NCI-H1436 treated with DMSO at 0.1 percent for 48 hours (cell line): ENCODE data around the gene KISS1.
A peak's percentile ranks its signal among the peaks of the same experiment; 100 is the strongest.

ENCODE experiments used
- DNase-seq: peaks from one replicate; lab custom pipeline; 2025; lab: John Stamatoyannopoulos, UW

The KISS1 gene

GRCh38 chr1:204217648-204218000 lies 21.3 kb upstream of the KISS1 start:
- no peak for DNase-seq

- no peak for DNase-seq
Measured at GRCh38 chr1:204216880-204217647, 20.8 kb upstream of the KISS1 start.

GRCh38 chr1:204216236-204216635 lies 19.9 kb upstream of the KISS1 start:
- no peak for DNase-seq

DNA sequence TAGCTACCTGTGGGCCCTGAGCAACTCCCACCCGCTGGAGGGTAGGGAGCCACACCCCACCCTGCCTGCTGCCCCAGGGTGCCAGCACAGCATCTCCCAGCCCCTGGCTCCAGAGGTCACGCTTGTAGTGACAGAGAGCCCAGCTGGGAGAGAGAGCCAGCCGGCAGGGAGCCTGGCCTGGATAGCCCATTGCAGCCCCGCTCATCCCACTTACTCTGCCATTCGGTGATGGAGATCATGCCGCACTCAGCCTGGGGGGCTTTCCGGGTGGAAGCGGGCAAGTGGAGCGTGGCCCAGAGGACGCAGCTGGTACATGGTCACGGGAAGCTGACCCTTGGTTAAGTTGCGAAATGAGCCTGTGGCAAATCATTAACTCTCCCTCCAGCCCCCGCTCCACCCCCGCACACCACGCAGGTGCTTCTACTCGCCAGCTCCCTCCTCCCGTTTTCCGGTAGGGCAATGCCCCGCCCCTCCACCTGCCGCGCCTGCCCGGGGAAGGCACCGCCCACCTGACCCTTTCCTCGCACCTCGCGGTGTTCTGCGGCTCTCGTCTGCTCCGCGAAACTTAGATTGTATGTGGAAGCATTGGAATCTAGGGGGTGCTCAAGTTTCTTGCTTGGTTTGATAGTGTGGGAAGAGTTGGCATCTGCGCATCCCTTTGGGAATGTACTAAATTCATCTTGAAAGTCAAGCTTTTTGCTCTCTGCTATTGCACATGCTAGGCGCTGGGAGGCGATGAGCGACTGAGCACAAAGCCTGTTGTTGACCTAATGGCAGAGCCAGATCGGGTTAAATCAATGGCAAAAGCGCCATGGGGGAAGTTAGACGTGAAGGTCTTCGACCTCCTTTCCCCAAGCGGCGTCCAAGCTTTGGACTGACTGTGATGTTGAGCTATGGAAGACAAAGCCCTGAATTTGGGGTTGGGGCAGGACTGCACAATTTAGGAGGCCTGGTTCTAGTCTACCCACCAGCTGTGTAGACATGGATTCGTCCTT lies 17.7 kb upstream of the KISS1 start, which contains the start of gene GOLT1A:
Gene GOLT1A, minus strand, starts transcription at position 321 of the 995 bp plus-strand sequence. Its CDS starts 82 bp downstream, at position 239.
- no peak for DNase-seq

DNA sequence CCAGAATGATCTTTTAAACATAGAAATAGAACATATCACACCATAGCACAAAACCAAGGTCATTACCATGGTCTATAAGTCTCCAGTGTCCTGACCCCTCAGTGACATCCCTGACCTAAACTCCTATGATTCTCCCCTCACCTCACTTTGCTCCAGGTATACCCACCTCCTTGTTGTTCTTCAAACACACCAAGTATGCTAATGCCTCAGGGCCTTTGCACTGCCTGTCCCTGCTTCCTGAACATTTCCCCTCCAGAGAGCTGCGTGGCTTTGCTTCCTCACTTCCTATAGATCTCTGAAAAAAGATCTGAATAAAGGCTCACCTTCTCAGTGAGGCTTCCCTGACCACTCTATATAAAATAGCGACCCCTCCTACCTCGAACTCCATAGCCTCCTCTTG lies 16.4 kb upstream of the KISS1 start:
- DNase-seq: no peak

DNA sequence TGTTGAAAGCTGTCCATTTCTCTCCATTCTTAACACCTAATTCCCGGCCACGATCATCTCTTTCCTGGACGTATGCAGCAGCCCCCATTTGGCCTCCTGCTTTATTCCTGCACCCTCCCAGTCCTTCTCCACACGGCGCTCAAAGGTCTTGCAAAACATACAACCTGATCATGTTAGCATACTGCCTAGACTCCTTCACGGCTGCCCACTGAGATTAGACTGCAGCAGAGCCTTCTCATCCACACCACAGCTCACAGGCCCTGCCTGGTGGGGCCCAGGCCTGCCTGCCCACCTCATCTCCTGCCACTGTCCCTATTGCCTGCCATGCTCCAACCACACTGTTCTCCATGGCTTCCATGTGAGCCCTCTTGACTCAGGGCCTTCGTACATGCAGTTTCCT lies 14.8 kb upstream of the KISS1 start:
- DNase-seq: no peak

DNA sequence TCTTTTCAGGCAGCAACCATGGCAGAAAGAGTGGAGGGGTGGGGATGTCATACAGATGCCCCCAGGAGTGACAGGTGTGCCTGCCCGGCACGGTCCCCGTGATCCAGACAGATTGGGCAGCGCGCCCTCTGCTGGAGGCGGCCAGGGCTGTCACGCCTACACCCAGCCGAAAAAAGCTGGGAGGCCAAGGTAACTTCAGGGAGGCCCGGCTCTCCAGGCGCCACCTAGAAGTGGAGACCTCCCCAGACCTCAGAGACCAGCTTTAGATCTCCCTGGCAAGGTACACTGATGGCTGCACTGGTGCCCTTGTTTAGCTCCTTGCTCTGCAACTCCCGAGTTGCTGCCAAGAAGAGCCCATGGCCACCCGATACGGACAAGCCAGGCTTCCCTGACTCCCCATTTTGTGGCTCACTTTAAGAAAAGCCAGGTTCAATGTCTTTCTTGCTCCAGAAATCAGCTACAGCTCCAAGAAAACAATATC lies 10.9 kb upstream of the KISS1 start:
- peak; percentile 15 for DNase-seq

DNA sequence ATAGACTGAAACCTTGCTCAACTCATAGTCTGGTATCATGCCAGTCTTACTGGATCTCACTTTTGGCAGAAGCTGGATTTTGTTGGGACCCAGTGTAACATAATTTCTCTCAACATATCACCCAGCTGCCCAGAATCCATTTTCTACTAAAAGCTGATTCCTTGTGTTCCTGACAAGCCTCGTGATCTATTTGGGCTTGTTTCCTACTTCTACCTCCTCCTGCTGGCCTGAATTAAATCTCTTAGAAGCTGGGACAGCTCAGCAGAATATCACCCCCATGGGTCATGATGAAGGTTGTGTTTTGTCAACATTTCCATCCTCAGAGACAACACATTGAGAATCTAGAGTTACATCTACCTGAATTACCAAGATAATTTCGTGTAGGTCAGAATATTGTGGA lies 9.8 kb upstream of the KISS1 start:
- no peak for DNase-seq

- no peak for DNase-seq
Measured at GRCh38 chr1:204205486-204205885, 9.2 kb upstream of the KISS1 start.

DNA sequence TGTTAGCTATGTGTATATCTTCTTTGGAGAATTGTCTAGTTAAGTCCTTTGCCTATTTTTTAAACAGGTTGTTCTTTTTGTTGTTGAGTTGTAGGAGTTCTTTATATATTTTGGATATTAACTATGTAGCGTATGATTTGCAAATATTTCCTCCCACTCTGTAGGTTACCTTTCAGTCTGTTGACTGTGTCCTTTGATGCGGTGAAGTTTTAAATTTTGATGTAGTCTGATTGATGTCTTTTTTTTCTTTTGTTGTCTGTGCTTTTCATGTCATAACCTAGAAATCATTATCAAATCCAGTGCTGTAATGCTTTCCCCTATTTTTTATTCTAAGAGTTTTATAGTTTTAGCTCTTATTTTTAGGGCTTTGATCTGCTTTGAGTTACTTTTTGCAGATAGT lies 8.7 kb upstream of the KISS1 start:
- DNase-seq: no peak

- DNase-seq: no peak
Measured at GRCh38 chr1:204203206-204203767, 7.0 kb upstream of the KISS1 start.

DNA sequence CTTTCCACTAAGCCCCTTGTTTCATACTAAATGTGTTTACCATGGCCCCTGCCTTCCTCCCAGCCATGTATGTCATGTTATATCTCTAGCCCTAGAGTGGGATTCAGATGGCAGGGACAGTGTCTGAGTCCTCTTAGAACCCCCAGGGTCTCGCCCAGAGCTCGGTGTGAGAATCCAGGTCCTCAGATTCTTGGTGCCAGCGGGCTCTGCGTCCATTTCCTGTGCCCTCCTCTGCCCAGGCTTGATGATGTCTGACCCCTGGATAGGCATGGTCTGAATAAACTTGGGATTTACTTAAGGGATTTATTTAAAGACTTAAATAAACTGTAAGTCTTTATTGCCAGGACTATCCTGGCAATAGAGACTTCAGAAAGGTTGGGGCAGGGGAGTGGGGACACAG lies 6.2 kb upstream of the KISS1 start:
- no peak for DNase-seq

DNA sequence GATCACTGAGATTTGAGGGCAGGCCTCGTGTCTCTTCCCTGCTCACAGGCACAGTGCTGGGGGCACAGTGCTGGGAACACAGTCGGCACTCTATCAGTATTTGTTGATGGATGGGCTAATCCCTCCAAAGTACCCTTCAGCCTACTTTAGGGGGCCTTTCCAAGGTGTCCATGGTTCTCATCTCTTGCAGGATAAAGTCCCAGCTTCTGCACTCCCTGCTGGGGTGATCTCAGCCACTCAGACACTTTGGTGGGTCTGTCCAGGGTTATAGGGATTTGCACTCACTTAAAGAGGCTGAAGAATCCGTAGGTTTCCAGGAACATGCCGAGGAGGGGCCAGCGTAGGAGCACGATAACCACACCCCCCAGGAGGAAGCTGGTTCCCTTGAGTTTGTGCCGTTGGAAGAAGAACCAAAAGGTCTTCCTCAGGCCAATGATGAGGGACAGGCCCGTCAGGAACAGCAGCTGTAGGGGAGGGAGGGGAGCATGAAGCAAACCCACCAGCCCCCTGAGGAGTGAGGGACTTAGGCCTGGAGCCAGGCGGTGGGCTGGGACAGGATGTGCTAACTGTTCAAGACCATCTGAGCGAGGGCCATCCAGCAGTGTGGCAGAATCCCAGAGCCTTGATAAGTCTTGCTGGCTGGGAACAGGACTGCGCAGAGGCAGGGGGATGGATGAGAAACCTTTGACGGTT lies 5.2 kb upstream of the KISS1 start:
- no peak for DNase-seq

GRCh38 chr1:204199579-204199978 lies 3.3 kb upstream of the KISS1 start:
- no peak for DNase-seq

- DNase-seq: peak; percentile 4
Measured at GRCh38 chr1:204198348-204199340, 2.4 kb upstream of the KISS1 start.

DNA sequence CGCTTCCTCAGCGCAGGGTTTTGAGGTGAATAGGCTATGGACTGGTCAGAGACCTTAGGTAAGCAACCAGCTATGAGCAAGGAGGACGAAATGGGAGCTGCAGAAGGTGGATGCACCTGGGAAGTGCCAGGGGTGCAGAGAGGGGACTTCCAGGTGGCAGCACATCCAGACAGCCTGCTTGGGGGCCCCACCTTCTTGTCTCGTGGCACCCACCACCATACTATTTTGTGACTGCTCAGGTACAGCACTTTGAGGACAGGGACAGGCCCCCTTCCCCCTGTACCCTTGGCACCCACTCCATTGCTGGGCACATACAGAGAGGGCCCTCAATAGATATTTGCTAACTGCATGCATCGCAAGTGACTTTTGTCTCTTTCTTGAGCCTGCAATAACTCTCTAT lies 777 bp upstream of the KISS1 start:
- no peak for DNase-seq

DNA sequence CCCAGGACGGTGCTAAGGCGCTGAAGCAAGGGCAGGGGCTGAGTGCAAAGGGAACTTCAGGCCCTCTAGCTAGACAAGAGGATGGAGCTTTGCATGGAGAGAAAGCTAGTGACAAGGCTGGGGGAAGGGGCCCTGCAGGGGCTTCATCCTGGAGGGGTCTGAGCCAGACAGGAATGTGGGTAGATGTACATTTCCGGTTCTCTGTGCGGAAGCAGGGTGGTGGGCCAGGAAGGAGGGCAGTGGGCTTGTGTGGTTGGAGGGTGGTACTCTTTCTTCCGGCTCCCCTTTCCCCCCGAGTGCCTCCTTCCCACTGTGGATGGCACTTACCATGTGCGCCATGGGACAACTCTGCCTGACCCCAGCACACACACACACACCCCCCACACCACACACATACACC lies 1.5 kb downstream of the KISS1 start:
- DNase-seq: no peak

GRCh38 chr1:204194080-204194479 lies 2.2 kb downstream of the KISS1 start:
- no peak for DNase-seq

GRCh38 chr1:204192589-204193352 lies 3.5 kb downstream of the KISS1 start:
- DNase-seq: no peak

DNA sequence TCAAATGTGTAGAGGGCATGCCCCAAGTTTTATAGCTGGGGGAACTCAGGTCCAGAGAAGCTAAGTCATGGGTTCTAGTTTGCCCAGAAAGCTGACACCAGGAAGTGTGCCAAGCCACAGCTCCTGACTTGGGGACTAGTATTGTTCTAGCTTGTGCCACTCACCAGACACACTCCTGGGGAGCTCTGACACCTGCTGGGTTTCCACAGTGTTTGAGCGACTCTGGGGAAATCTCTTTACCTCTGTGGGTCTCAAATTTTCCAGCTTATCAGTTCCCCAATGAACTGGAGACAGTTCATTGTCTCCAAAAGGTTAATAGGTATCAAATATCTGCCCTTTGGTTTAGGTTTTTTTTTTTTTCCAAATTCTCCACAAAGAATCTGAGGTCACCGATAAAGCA lies 4.2 kb downstream of the KISS1 start:
- no peak for DNase-seq
